BE2C (cell line): ENCODE results near the gene CSTA.

Experiments used
- DNase-seq: peaks from one replicate; pipeline ENCODE4 v3.0.0-alpha.2; 2020
- H3K27me3 ChIP-seq: fragments of 250-450 bp; sonication (Bioruptor Pico); 2 replicates; pipeline ENCODE4 v1.5.1; 2020; ENCODE audit warnings: mild to moderate bottlenecking
- H3K36me3 ChIP-seq: fragments of 250-450 bp; sonication (Bioruptor Pico); 2 replicates; pipeline ENCODE4 v1.5.1; 2020; ENCODE audit warnings: mild to moderate bottlenecking
- H3K4me1 ChIP-seq: fragments of 250-450 bp; sonication (Bioruptor Pico); 2 replicates; pipeline ENCODE4 v1.5.1; 2020
- H3K4me3 ChIP-seq: 2 replicates; pipeline ENCODE4 v1.5.1; 2011; ENCODE audit warnings: low read depth, low read length
- H3K9me3 ChIP-seq: fragments of 250-450 bp; sonication (Bioruptor Pico); 2 replicates; pipeline ENCODE4 v1.5.1; 2020
- TF ChIP-seq, protein P1 (sequence below): IDR thresholded peaks from 2 replicates; pipeline ENCODE4 v1.5.1; 2012; ENCODE audit warnings: mild to moderate bottlenecking, low read depth, low read length

Gene CSTA

DNA sequence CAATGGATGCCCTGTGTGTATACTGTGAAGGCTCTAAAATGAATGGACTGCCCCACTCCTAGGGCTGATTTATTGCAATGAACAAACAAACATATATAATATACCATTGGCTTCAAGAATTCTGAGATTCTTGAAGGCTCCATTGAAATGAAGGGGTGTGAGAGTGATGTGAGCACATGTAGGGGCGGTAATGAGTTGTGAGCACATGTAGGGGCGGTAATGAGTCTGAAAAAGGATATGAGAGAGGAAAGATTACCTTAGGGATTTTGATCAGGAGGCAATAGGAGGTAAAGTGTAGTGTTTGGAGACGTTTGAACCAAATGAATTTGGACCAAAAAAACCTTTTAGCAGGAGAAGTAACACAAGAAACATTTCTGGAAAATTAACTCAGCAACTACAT lies 62.7 kb downstream of the CSTA start:
- no peaks in the 10 kb centered on the region for H3K4me1 ChIP-seq
- no peak overlapping the region for H3K4me3 ChIP-seq
- H3K36me3 ChIP-seq: no peaks in the 10 kb centered on the region
- DNase-seq: no peak
- TF ChIP-seq, protein P1, sequence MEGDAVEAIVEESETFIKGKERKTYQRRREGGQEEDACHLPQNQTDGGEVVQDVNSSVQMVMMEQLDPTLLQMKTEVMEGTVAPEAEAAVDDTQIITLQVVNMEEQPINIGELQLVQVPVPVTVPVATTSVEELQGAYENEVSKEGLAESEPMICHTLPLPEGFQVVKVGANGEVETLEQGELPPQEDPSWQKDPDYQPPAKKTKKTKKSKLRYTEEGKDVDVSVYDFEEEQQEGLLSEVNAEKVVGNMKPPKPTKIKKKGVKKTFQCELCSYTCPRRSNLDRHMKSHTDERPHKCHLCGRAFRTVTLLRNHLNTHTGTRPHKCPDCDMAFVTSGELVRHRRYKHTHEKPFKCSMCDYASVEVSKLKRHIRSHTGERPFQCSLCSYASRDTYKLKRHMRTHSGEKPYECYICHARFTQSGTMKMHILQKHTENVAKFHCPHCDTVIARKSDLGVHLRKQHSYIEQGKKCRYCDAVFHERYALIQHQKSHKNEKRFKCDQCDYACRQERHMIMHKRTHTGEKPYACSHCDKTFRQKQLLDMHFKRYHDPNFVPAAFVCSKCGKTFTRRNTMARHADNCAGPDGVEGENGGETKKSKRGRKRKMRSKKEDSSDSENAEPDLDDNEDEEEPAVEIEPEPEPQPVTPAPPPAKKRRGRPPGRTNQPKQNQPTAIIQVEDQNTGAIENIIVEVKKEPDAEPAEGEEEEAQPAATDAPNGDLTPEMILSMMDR: no peak
- no peaks in the 10 kb centered on the region for H3K9me3 ChIP-seq
- no peaks in the 10 kb centered on the region for H3K27me3 ChIP-seq

DNA sequence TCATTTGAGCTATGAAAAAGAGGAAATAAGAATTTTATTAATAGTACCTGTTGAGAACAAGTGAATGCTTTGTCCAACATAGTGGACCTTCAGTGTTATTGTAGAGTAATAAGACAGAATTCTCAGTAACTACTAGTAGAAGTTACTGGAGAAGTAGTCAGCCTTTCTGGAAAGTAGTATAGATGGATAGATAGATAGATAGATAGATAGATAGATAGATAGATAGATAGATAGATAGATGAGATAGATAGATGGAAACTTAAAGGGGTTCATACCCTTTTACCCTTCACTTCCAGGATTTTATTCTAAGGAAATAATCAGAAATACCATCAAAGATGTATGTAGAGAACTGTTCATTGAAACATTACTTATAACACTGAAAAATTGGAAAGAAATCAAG lies 64.1 kb downstream of the CSTA start:
- Histone ChIP-seq H3K4me3 (no peak overlapping the region), H3K27me3 (no peaks in the 10 kb centered on the region), H3K4me1 (no peaks in the 10 kb centered on the region), H3K36me3 (peaks cover 4% of the 10 kb centered on the region; the same call in 1 of the 2 replicates), H3K9me3 (no peaks in the 10 kb centered on the region)
- no peak for DNase-seq
- TF ChIP-seq, protein P1: no peak

DNA sequence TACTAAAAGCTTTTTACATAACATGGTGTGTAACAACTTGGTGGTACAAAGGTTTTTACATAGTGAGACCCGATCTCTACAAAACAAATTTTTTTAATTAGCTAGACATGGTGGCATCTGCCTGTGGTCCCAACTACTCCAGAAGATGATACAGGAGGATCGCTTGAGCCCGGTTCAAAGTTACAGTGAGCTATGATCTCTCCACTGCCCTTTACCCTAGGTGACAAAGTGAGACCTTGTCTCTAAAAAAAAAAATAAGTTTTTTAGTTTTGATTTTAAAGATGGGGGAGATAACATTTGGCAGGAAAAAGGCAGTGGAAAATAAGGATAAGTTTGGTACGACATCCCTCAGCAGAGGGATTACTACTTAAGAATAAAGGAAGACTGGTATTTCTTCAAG lies 64.8 kb downstream of the CSTA start:
- TF ChIP-seq, protein P1: no peak
- no peaks in the 10 kb centered on the region for H3K4me1 ChIP-seq
- DNase-seq: no peak
- no peaks in the 10 kb centered on the region for H3K27me3 ChIP-seq
- H3K9me3 ChIP-seq: no peaks in the 10 kb centered on the region
- H3K36me3 ChIP-seq: peaks cover 4% of the 10 kb centered on the region; the same call in 1 of the 2 replicates
- no peak overlapping the region for H3K4me3 ChIP-seq

DNA sequence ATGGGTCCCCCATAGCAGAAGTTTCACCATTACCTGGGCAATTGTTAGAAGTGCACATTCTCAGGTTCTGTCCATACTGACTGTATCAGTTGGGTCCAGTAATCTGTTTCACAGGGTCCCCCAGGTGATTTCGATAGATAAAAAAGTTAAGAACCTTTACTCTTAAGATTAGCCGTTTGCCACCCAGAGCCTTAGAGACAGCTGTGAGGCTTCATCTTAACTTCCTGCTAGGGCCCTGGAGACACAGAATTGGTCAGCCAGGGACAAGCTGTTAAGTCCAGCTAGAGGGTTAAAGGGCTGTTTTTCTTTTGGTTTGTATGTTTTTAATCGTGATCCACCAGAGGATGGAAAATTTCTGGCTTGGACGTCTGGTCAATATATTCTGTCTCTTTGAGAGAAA lies 65.6 kb downstream of the CSTA start:
- H3K27me3 ChIP-seq: no peaks in the 10 kb centered on the region
- H3K4me3 ChIP-seq: no peak overlapping the region
- H3K4me1 ChIP-seq: no peaks in the 10 kb centered on the region
- TF ChIP-seq, protein P1: no peak
- peaks cover 4% of the 10 kb centered on the region; the same call in 1 of the 2 replicates for H3K36me3 ChIP-seq
- no peaks in the 10 kb centered on the region for H3K9me3 ChIP-seq
- no peak for DNase-seq
